Psoas muscle (tissue), 8 donors: ENCODE measurements around the gene AKR7A2. TPM values are rescaled to one million over a fixed set of nuclear protein-coding genes. Genes with fewer than 3 reads are reported as not detected.

Experiments used
- ATAC-seq, 4 donors: fragments of 200-7000 bp; cut with Tn5 transposase; one replicate each; pipeline ENCODE4 v1.9.1; 2020; ENCODE audit warnings: moderate library complexity in 3 of 4, mild to moderate bottlenecking in 2 of 4
- DNase-seq, 2 donors: peaks; one replicate each; pipeline ENCODE4 v3.0.0-alpha.2; 2020
- H3K27ac ChIP-seq: fragments of 200-600 bp; one replicate; pipeline ENCODE4 v1.8.0; 2022
- H3K27me3 ChIP-seq, 3 donors: fragments of 200-600 bp in 1 of 3; one replicate each; pipeline versions ENCODE4 v1.6.1 to v1.8.0; 2013 to 2022; ENCODE audit warnings: low read length in 2 of 3, mild to moderate bottlenecking in 2 of 3, moderate library complexity in 1 of 3; ENCODE audit not compliant: insufficient read depth in 3 of 3
- H3K36me3 ChIP-seq, 2 donors: fragments of 200-600 bp in 1 of 2; one replicate each; pipeline versions ENCODE4 v1.6.1 to v1.8.0; 2013 to 2022; ENCODE audit warnings: low read depth in 1 of 2, mild to moderate bottlenecking in 1 of 2, moderate library complexity in 1 of 2; ENCODE audit not compliant: insufficient read depth in 1 of 2
- H3K4me1 ChIP-seq: fragments of 200-600 bp; one replicate; pipeline ENCODE4 v1.8.0; 2022
- H3K4me3 ChIP-seq: fragments of 200-600 bp; one replicate; pipeline ENCODE4 v1.8.0; 2022; ENCODE audit warnings: mild to moderate bottlenecking
- H3K9me3 ChIP-seq: fragments of 200-600 bp; one replicate; pipeline ENCODE4 v1.8.0; 2022
- WGBS, 3 donors: extraction: QIAGEN DNeasy Blood & Tissue Kit; methylation state at CpG; one replicate each; pipeline versions ENCODE4 v1.1.6 to v1.1.7; 2013; 5-methylcytosine and 5-hydroxymethylcytosine counted together
- intact Hi-C, 2 donors: fragments of 100-400 bp; cut with DNase I; formaldehyde crosslinking; loops; one replicate each; pipeline versions ENCODE4 v1.11.0 to v1.14.2; 2022
- polyA plus RNA-seq, 3 donors: library from polyadenylated mRNA; stranded (reverse); fragments of 200-250 nt; gene quantifications; one replicate each; pipeline ENCODE4 v1.2.3, GENCODE V29; 2013
- total RNA-seq, 4 donors: library from RNA; stranded (reverse); fragmentation: NEBNext Ultra II Directional in 2 of 4; extraction: Animal tissue kit (Norgen Biotek cat#: 25700) in 2 of 4; gene quantifications; one replicate each; pipeline versions ENCODE4 v1.2.1 to v1.2.4, GENCODE V29; 2021 to 2023
- TF ChIP-seq, protein P1 (sequence below): fragments of 200-600 bp; IDR thresholded peaks from one replicate; pipeline ENCODE4 v1.8.0; 2022; ENCODE audit warnings: antibody characterized with exemption
- donor health status: healthy with polysubstance abuse.
- donor health status: DM: no; HTN: no; CAD: no; lungs with moderate emphysema.
- donor health status: Bipolar disorder and iron deficiency.
- donor health status: healthy.
- donor health status: DM: yes; HTN: yes; CAD: no.
- donor health status: DM: no; HTN: no; CAD: no.
- donor health status: DM: no; HTN: no; CAD: no.
- donor health status: DM: yes; HTN: yes; CAD: no.

The AKR7A2 gene
- total and polyA plus RNA-seq, 7 donors, result 24.6 to 52.2 (median 30.3) TPM

DNA sequence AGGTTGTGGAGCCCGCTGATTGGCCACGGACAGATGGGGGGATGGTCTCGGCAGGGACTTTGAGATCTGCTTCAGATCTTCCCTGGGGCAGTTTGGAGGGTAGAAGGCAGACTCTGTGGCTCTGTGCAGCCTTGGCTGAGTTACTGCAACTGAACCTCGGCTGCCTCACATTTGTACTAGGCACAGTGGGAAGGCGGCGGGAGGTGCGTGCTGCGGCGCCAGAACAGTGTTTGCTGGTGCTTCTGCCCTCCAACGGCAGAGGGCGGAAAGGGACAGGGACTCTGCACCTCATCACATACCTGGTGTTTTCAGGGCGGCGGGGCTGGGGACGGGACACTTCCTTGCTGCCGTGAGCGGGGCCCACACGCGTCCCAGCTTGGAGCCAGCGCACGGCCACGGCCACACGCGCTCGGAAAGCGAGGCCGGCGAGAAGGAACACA is 26.4 kb upstream of the AKR7A2 start:
- WGBS, 3 donors, result 83 to 88% (median 87%) methylated on average over 27 of the region's 27 CpGs
- TF ChIP-seq, protein P1, sequence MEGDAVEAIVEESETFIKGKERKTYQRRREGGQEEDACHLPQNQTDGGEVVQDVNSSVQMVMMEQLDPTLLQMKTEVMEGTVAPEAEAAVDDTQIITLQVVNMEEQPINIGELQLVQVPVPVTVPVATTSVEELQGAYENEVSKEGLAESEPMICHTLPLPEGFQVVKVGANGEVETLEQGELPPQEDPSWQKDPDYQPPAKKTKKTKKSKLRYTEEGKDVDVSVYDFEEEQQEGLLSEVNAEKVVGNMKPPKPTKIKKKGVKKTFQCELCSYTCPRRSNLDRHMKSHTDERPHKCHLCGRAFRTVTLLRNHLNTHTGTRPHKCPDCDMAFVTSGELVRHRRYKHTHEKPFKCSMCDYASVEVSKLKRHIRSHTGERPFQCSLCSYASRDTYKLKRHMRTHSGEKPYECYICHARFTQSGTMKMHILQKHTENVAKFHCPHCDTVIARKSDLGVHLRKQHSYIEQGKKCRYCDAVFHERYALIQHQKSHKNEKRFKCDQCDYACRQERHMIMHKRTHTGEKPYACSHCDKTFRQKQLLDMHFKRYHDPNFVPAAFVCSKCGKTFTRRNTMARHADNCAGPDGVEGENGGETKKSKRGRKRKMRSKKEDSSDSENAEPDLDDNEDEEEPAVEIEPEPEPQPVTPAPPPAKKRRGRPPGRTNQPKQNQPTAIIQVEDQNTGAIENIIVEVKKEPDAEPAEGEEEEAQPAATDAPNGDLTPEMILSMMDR, result no peak
- no peaks in the 10 kb centered on the region for H3K4me1 ChIP-seq
- DNase-seq (no peak), ATAC-seq (no peak)
- intact Hi-C loops, result no loop called here
- H3K27me3 ChIP-seq, result no peaks in the 10 kb centered on the region
- no peak overlapping the region for H3K27ac ChIP-seq
- H3K36me3 ChIP-seq, result peaks cover 3 to 52% of the 10 kb centered on the region in 2 donors
- no peak overlapping the region for H3K4me3 ChIP-seq
- no peaks in the 10 kb centered on the region for H3K9me3 ChIP-seq

DNA sequence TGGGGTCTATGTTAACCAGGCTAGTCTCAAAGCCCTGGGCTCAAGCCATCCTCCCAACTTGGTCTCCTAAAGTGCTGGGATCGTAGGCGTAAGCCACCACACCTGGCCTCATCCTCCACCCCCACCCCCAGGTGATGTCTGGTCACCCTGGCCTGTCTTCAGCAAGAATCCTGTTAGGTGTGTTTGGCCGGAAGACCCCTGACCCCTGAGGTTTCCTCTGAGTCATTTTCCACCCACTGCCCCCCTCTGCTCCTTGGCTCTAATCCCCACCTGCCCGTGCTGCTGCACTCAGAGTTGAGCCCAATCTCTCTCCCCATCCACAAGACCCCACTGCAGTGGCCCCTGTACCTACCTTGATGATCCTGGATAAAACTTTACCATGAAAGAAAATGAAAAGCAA is 25.3 kb upstream of the AKR7A2 start:
- no peaks in the 10 kb centered on the region for H3K9me3 ChIP-seq
- H3K36me3 ChIP-seq, result peaks cover 3 to 50% of the 10 kb centered on the region in 2 donors
- no peaks in the 10 kb centered on the region for H3K27me3 ChIP-seq
- TF ChIP-seq, protein P1, result no peak
- 81 to 90% (median 89%) methylated on average over 4 of the region's 4 CpGs for WGBS, 3 donors
- H3K4me3 ChIP-seq, result no peak overlapping the region
- ATAC-seq, result no peak
- H3K4me1 ChIP-seq, result no peaks in the 10 kb centered on the region
- DNase-seq, result no peak
- no peak overlapping the region for H3K27ac ChIP-seq
- intact Hi-C loops, result no loop called here

DNA sequence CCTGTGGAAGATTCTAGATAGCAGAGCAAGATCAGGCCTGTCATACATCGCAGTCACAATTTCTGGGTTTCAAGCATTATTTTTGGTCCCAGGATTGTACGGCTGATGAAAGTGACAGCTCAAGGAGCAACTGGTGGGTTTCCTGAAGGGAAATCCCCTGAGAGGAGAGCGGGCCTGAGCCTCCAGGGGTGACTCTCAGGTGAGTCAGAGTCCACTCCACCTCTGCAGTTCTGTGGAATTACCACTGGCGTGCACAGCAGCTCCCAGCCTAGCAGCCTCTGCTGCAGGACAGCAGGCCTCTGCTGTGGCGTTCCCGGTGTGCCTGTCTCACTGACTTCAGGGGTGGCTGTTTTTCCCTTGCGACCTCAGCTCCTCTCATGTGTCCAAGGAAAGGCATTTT is 24.6 kb upstream of the AKR7A2 start:
- Histone ChIP-seq H3K4me1 (no peaks in the 10 kb centered on the region), H3K9me3 (no peaks in the 10 kb centered on the region), H3K4me3 (no peak overlapping the region), H3K36me3 (peaks cover 3 to 53% of the 10 kb centered on the region in 2 donors), H3K27me3 (no peaks in the 10 kb centered on the region), H3K27ac (no peak overlapping the region)
- DNase-seq (no peak), ATAC-seq (peak in 1 of 4 donors; percentile 15)
- intact Hi-C loops, result no loop called here
- TF ChIP-seq, protein P1, result no peak
- 87 to 89% (median 88%) methylated on average over 7 of the region's 7 CpGs for WGBS, 3 donors

DNA sequence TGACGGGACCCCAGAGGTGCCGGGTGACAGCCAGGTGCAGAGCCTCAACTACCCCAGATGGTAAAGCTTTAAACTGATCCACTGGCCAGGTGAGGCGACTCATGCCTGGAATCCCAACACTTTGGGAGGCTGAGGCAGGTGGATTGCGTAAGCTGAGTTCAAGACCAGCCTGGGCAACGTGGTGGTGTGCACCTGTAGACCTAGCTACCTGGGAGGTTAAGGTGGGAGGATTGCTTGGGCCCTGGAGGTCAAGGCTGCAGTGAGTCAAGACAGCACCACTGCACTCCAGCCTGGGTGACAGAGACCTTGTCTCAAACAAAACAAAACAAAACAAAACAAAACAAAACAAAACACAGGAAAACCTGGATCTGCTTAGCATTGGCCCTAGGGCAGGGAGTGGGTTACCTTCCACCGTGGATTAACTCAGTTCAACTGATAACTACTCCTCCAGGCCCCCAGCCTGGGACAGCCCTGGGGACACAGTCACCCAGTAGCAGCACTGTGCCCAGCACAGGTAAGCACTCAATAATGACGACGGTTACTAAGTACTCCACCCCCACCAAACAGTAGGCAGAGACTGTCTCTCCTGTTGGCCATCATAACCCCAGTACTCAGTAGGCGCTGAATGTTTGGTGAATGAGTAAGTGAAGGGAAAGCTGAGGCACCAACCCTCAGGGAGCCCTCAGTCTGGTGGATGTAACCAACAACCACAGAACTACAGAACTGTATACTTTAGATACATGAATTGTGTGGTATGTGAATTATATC is 21.8 kb upstream of the AKR7A2 start:
- H3K4me3 ChIP-seq, result no peak overlapping the region
- no peaks in the 10 kb centered on the region for H3K27me3 ChIP-seq
- H3K36me3 ChIP-seq, result peaks cover 0 to 46% of the 10 kb centered on the region in 2 donors
- H3K9me3 ChIP-seq, result no peaks in the 10 kb centered on the region
- WGBS, 3 donors, result 78 to 79% (median 79%) methylated on average over 9 of the region's 9 CpGs
- no peaks in the 10 kb centered on the region for H3K4me1 ChIP-seq
- DNase-seq (no peak), ATAC-seq (no peak)
- H3K27ac ChIP-seq, result no peak overlapping the region
- TF ChIP-seq, protein P1, result no peak
- intact Hi-C loops, result no loop called here
